Fibroblast of skin of abdomen (primary cell): ENCODE measurements around the gene LRRC45.
"Not testable (repeated sequence)": the region's sequence is repeated elsewhere in the genome, so short reads cannot be mapped to it uniquely, and the experiment has no call there.

Experiments used
- DNase-seq: peaks from one replicate; pipeline ENCODE4 v3.0.0-alpha.2; 2013

The LRRC45 gene

GRCh38 chr17:82036634-82037091 lies 13.6 kb downstream of the LRRC45 start:
- no peak for DNase-seq

- peak; percentile 95 for DNase-seq
Observed at GRCh38 chr17:82037092-82037888, 14.2 kb downstream of the LRRC45 start, which contains the start of gene DCXR. Gene DCXR, minus strand, starts transcription at chr17:82037697. Its CDS starts 15 bp downstream, at chr17:82037682.

- DNase-seq = no peak
Observed at GRCh38 chr17:82037889-82038195, 14.7 kb downstream of the LRRC45 start.

GRCh38 chr17:82038796-82039409 lies 15.8 kb downstream of the LRRC45 start:
- DNase-seq = not testable (repeated sequence)

GRCh38 chr17:82039695-82040299 lies 16.7 kb downstream of the LRRC45 start:
- no peak for DNase-seq

- DNase-seq = no peak
Observed at GRCh38 chr17:82041144-82041814, 18.2 kb downstream of the LRRC45 start.

DNA sequence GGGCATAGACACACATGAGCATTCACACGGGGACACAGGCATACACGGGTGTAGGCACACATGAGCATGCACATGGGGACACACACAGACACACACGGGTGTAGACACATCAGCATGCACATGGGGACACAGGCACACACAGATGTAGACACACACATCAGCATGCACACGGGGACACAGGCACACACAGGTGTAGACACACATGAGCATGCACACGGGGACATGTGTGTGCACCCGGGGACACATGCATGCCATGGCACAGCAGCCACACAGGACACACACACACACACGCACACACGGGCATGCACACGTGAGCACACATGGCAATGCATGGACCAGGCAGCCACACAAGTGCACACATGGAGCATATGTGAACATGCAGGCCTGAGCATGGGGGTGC lies 19.5 kb downstream of the LRRC45 start:
- no peak for DNase-seq

DNA sequence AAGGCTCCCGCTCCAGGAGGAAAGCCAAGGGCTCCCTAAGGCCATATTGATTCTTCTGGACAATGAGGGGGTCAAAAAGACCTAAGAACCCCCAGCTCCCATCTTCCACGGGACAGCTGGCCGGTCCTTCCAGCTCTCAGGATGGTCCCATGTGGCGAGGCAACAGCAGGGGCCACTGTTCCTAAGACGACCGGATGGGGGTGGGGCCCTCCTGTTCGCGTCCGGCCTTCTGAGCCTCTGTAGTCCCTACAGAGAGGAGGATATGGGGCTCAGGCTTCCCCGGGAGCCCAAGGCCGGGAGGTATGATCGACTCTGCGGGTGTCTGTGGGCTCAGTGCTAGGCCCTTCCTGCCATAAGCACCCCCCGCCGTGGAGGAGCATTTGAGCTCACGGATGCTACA lies 20.4 kb downstream of the LRRC45 start:
- no peak for DNase-seq

- DNase-seq = no peak
Observed at GRCh38 chr17:82045936-82046484, 22.9 kb downstream of the LRRC45 start.

DNA sequence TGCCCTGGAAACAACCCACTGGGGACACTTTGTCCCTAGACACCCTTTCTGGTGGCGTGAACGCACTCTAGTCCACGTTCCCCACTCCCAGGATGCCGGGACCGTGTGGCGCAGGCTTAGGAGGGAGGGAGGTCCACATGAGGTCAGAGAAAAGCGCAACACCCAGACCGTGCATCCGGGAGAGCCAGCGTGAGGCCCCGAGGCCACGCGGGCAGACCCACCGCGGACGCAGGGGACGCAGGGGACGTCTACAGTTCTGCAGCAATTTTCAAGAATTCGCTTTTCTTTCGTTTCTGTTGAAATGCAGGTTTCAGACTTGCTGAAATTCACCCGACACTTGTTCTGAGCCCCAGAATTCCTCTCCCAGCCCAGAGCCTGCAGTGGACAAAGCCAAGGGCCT lies 23.8 kb downstream of the LRRC45 start:
- no peak for DNase-seq

DNA sequence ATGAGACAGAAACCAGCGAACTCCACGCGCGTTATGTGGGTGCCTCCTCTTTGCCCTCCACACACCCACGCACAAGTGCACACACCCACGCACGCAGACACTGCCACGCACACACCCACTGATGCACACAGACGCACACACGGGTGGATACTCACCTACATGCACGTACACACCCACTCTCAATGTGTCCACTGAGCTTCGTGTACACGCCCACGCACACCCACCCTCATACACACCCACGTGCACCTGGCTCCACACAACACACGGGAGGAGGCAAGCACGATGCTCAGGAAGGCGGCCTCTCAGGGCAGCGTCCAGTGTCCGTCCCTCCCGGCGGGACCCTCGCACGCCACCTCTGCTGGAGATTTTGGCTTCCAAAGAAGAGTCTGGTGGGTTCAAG lies 24.3 kb downstream of the LRRC45 start:
- DNase-seq = no peak

DNA sequence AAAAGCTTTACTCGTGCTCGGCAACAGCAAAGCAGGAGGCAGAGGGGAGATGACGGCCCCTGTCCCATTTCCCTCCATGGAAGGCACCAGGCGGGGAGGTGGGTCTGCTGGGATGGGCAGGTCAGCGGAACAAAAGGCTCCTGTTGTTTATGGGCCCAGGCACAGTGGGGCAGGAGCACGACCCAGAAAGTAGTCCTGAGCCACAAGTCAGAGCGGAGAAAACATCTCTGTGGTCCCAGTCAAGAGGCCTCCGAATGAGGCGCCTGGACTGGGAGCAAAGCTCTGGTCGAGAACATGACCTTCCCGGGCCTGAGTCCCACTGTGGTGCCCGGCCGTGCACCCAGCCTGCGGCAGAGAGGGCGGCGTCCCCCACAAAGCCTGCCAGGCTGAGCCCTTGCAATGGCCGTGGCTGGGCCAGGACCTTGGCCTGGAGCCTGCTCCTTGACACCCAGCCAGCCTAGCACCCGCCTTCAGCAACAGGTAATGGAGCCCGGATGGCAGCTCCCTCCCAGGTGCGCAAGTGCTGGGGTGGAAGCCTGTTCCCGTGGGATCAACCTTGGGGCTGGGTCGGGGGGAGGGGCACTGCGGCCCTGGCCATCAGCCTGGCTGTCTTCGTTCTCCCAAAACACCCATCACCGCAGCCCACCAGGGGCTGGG lies 24.9 kb downstream of the LRRC45 start:
- no peak for DNase-seq

DNA sequence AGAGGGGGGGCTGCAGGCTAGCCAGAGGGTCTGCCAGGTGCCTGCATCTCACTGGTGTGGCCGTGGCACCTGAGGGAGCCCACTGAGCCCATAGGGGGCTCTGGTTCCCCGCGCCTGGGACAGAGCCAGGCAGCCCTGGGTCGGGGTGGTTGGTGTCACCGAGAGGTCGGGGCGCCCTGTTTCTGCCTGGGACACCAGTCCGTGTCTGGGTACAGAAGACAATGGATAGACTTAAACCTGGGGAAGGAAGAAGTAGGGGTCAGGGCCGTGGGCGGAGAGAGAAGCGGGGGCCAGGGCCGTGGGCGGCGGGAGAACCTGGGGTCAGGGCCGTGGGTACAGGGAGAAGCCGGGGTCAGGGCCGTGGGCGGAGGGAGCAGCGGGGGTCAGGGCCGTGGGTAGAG lies 25.5 kb downstream of the LRRC45 start:
- DNase-seq = no peak

- DNase-seq = no peak
Observed at GRCh38 chr17:82049106-82049505, 26.0 kb downstream of the LRRC45 start.

DNA sequence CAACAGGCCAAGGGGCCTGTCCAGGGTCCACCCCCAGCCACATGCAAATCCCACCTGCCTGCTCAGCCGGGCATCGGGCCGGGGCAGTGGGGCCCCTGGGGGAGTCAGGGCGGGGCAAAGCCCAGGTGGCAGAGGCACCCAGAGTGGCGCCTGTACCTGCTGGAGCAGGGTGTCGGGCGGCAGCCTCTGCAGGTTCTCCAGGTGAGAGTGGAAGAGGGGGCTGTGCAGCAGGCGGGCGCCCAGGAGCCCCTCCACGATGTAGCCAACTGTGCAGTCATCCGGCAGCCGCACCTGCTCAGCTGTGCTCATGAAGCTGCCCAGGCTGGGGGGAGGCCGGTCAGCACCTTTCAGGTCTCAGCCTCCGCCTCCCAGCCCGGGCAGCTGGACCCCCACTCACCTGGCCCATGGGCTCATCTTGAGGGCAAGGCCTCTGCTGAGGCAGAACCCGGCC lies 26.4 kb downstream of the LRRC45 start:
- DNase-seq = no peak

DNA sequence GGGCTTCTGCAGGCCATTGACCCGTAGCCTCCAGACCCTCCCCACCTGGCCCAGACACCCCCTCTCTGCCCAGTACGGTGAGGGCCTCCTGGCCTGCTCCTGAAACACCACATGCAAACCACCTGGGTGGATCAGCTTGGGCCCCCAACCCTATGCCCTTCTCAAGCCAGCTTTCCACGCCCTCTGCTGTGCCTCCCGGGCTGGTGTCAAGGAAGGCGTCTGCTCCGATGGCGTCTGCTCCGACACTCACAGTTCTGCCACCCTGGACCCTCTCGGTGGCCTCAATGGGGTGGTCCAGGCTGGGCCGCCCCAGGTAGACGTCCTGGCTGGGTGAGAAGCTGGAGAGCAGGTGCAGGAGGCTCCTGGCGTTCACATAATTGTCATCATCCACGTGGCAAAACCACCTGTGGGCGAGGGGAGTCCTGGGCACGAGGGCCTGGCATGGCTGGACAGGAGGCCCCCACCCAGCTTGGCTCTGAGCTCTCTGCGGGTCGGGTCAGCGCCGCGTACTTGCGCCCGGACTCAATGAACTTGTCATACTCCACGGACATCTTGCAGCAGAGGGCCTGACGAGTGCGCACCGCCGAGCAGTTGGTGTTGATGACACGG lies 27.2 kb downstream of the LRRC45 start:
- DNase-seq = no peak

- no peak for DNase-seq
Observed at GRCh38 chr17:82050761-82051641, 27.9 kb downstream of the LRRC45 start.

GRCh38 chr17:82051776-82052637 lies 28.9 kb downstream of the LRRC45 start, which contains the start of the genes GPS1 and RFNG:
Gene GPS1, plus strand, starts transcription at chr17:82051898. Its CDS starts 34 bp downstream, at chr17:82051932.
Gene RFNG, minus strand, starts transcription at chr17:82051811. Its CDS starts 45 bp downstream, at chr17:82051766.
- DNase-seq = peak; percentile 51

GRCh38 chr17:82052638-82053059 lies 29.5 kb downstream of the LRRC45 start:
- no peak for DNase-seq
